K562 (cell line): Measurements from ENCODE around the gene CNIH3. TPM values are rescaled to one million over a fixed set of nuclear protein-coding genes. Genes with fewer than 3 reads are reported as not detected.

Source experiments
- ATAC-seq: fragments of 200-7000 bp; cut with Tn5 transposase; 3 replicates; pipeline ENCODE4 v1.9.1; 2020; ENCODE audit warnings: moderate library complexity
- BruUV-seq: library from RNA; stranded (reverse); fragments of 400-500 nt; replicated peaks from 2 replicates; lab custom pipeline; 2021; lab: Mats Ljungman, UMichigan
- CTCF ChIA-PET: fragments of 300-600 bp; formaldehyde crosslinking; extraction: SDS; loops from one replicate; lab custom pipeline; 2021; ENCODE audit warnings: low intra/inter-chr PET ratio; lab: Yijun Ruan, JAX
- POLR2A ChIA-PET: fragments of 300-600, 350-650 bp; sonication (Branson Sonifier 250); formaldehyde crosslinking; extraction: SDS; loops from one replicate; lab custom pipeline; 2021; ENCODE audit warnings: antibody characterized with exemption, inconsistent platforms; lab: Yijun Ruan, JAX
- DNase-seq, 4 experiments: peaks; one replicate each; pipeline versions ENCODE4 v3.0.0 to v3.0.0-alpha.2; 2011 to 2018; ENCODE audit warnings: low spot score in 3 of 4, mixed read lengths in 3 of 4; ENCODE audit errors: extremely low read depth in 1 of 4
- FAIRE-seq: peaks from 2 replicates; lab custom pipeline; 2011; peaks lifted over from hg19 to GRCh38; lab: Jason Lieb, UNC
- H2AFZ ChIP-seq: 2 replicates; pipeline ENCODE4 v1.6.0; 2011; ENCODE audit warnings: low read depth, low read length, control low read depth, inconsistent platforms
- H3K27ac ChIP-seq: fragments of 200-600 bp; 3 replicates; pipeline ENCODE4 v1.8.0; 2011; ENCODE audit warnings: low read depth, mild to moderate bottlenecking, control low read depth, inconsistent platforms, low read length, moderate library complexity, mixed read lengths; ENCODE audit errors: extremely low read depth
- H3K27me3 ChIP-seq, 2 experiments: fragments of 300-600 bp in 1 of 2; 2 replicates in 1 of 2; 3 replicates in 1 of 2; pipeline versions ENCODE4 v1.6.0 to v1.8.0; 2011; ENCODE audit warnings: inconsistent platforms in 2 of 2, low read length in 2 of 2, mild to moderate bottlenecking in 1 of 2, mixed read lengths in 1 of 2, moderate library complexity in 1 of 2; ENCODE audit not compliant: control insufficient read depth in 2 of 2, insufficient read depth in 2 of 2
- H3K36me3 ChIP-seq: fragments of 300-600 bp; 3 replicates; pipeline ENCODE4 v1.8.0; 2011; ENCODE audit warnings: mild to moderate bottlenecking, low read length, inconsistent platforms; ENCODE audit not compliant: control insufficient read depth, insufficient read depth
- H3K4me1 ChIP-seq, 2 experiments: fragments of 200-600 bp in 1 of 2; replicated peaks in 1 of 2; 2 replicates in 1 of 2; 3 replicates in 1 of 2; pipeline versions ENCODE4 v1.5.1 to v1.8.0; 2011; ENCODE audit warnings: inconsistent platforms in 2 of 2, low read length in 2 of 2, mild to moderate bottlenecking in 1 of 2, mixed read lengths in 1 of 2, moderate library complexity in 1 of 2; ENCODE audit not compliant: control insufficient read depth in 2 of 2, insufficient read depth in 2 of 2
- H3K4me2 ChIP-seq: 2 replicates; pipeline ENCODE4 v1.6.1; 2011; ENCODE audit warnings: low read length, control low read depth, inconsistent platforms, mixed read lengths; ENCODE audit not compliant: insufficient read depth
- H3K4me3 ChIP-seq: fragments of 200-600 bp; sonication (generic), shearing (Covaris generic); 2 replicates; pipeline ENCODE4 v1.5.1; 2016; ENCODE audit warnings: control low read depth, inconsistent platforms
- H3K79me2 ChIP-seq: fragments of 200-600 bp; 3 replicates; pipeline ENCODE4 v1.8.0; 2011; ENCODE audit warnings: low read length, inconsistent platforms; ENCODE audit not compliant: control insufficient read depth, insufficient read depth
- H3K9ac ChIP-seq, 2 experiments: 2 replicates each; pipeline versions ENCODE4 v1.6.0 to v1.6.1; 2011; ENCODE audit warnings: low read depth in 2 of 2, low read length in 2 of 2, control low read depth in 1 of 2, inconsistent platforms in 1 of 2, mild to moderate bottlenecking in 1 of 2, mixed read lengths in 1 of 2; ENCODE audit not compliant: insufficient read depth in 1 of 2
- H3K9me1 ChIP-seq: one replicate; pipeline ENCODE4 v1.6.0; 2011; ENCODE audit warnings: inconsistent platforms, mild to moderate bottlenecking, low read length, moderate library complexity; ENCODE audit not compliant: control insufficient read depth, insufficient read depth
- H3K9me3 ChIP-seq: replicated peaks from 2 replicates; pipeline ENCODE4 v1.5.1; 2011; ENCODE audit warnings: low read depth, low read length, inconsistent platforms; ENCODE audit not compliant: control insufficient read depth, insufficient read depth
- H4K20me1 ChIP-seq: replicated peaks from 2 replicates; pipeline ENCODE4 v1.6.1; 2011; ENCODE audit warnings: low read length, inconsistent platforms, mixed read lengths; ENCODE audit not compliant: control insufficient read depth, insufficient read depth
- HMG20A ChIP-seq: fragments of 450-650 bp; formaldehyde crosslinking; conservative IDR thresholded peaks from 2 replicates; pipeline ENCODE4 v1.4.0; 2020; ENCODE audit warnings: mild to moderate bottlenecking, mixed read lengths
- HNRNPUL1 ChIP-seq: fragments of 200-400 bp; formaldehyde crosslinking; IDR thresholded peaks from 2 replicates; pipeline ENCODE4 v1.6.1; 2017; ENCODE audit warnings: low read length
- ZNF232 ChIP-seq: sonication (generic); formaldehyde crosslinking; IDR thresholded peaks from 2 replicates; pipeline ENCODE4 v1.8.0; 2022; ENCODE audit warnings: mild to moderate bottlenecking, missing genetic modification reagents
- WGBS: fragments of 100-300 bp; shearing (Covaris generic); methylation state at CpG from one replicate; pipeline ENCODE4 v1.1.6; 2016; ENCODE audit warnings: low coverage, mixed read lengths; ENCODE audit not compliant: insufficient coverage; ENCODE audit errors: missing lambda C conversion rate; 5-methylcytosine and 5-hydroxymethylcytosine counted together
- in situ Hi-C: fragments of 300-500 bp; cut with MboI; formaldehyde crosslinking; loops from 4 replicates; pipeline ENCODE4 v1.15.0; 2018; ENCODE audit warnings: inconsistent platforms, mixed read lengths
- intact Hi-C: fragments of 100-400 bp; cut with micrococcal nuclease; formaldehyde crosslinking; loops from 2 replicates; pipeline ENCODE4 v1.14.2; 2022
- polyA plus RNA-seq, 8 experiments: library from polyadenylated mRNA; depleted of rRNA in 4 of 8; stranded (reverse) in 5 of 8; unstranded in 3 of 8; fragments of >200 nt; fragmentation: Nextera tagmentation in 2 of 8; fragmentation: Illumina TruSeq in 1 of 8; extraction: Ambion mirVana in 2 of 8; extraction: Trizol in 1 of 8; gene quantifications; 2 replicates each; pipeline versions ENCODE4 v1.2.1 to v1.2.3, GENCODE V29; 2011 to 2014; ENCODE audit warnings: inconsistent platforms in 1 of 8, missing spikeins in 1 of 8
- total RNA-seq, 7 experiments: library from RNA; depleted of rRNA in 6 of 7; stranded (reverse); fragments of >200 nt in 6 of 7; fragmentation: Illumina TruSeq in 2 of 7; extraction: Trizol in 2 of 7; gene quantifications; 2 replicates each; pipeline versions ENCODE4 v1.2.1 to v1.2.3, GENCODE V29; 2011 to 2021; ENCODE audit warnings: low replicate concordance in 1 of 7
- TF ChIP-seq, protein P1 (sequence below): fragments of 250-450 bp; sonication (Bioruptor Pico); IDR thresholded peaks from 2 replicates; pipeline ENCODE4 v1.8.0; 2021; ENCODE audit warnings: moderate library complexity, mild to moderate bottlenecking, inconsistent platforms
- TF ChIP-seq, protein P2 (sequence below): fragments of 250-450 bp; sonication (Bioruptor Pico); IDR thresholded peaks from 2 replicates; pipeline ENCODE4 v1.8.0; 2022; ENCODE audit warnings: inconsistent platforms
- TF ChIP-seq, protein P3 (sequence below): sonication (generic); formaldehyde crosslinking; IDR thresholded peaks from 2 replicates; pipeline ENCODE4 v1.8.1; 2023; ENCODE audit warnings: mild to moderate bottlenecking, missing genetic modification reagents
- TF ChIP-seq, protein P4 (sequence below): fragments of 450-650 bp; IDR thresholded peaks from 2 replicates; pipeline ENCODE4 v1.6.1; 2018; ENCODE audit not compliant: partially characterized antibody
- TF ChIP-seq, protein P5 (sequence below), 2 experiments: IDR thresholded peaks; 2 replicates each; pipeline ENCODE4 v1.6.1; 2011; ENCODE audit warnings: borderline replicate concordance in 1 of 2, control low read depth in 1 of 2, low read depth in 1 of 2, low read length in 1 of 2, mild to moderate bottlenecking in 1 of 2, mixed read lengths in 1 of 2, moderate library complexity in 1 of 2; ENCODE audit not compliant: insufficient read depth in 1 of 2, insufficient read length in 1 of 2, poor library complexity in 1 of 2, severe bottlenecking in 1 of 2; ENCODE audit errors: extremely low read depth in 1 of 2

The CNIH3 gene
- total and polyA plus RNA-seq, 9 of the 15 experiments (the other 6 are each of a cell fraction or from before 2014, with no cell fraction given), result 0.14 to 1.8 (median 0.79) TPM

DNA sequence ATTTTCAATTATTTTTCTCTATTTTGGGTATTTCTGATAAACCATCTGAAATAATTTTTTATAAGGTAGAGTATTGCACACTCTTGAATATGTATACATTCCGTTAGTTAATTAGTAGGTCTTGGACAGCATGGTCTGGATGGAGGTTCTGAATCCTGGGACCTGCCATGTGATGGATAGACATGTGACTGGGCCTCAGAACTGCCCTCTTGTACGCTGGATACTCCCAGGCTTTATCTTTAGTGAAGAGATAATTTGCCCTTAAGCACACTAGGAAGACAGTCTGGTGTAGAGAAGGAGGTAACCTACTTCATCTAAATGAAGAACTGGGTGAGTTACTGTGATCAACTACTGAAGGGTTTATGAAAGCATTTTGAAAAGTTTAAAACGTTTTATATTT lies 48.9 kb downstream of the CNIH3 start:
- no peak overlapping the region for H3K27ac ChIP-seq
- peaks cover 0 to 11% of the 10 kb centered on the region in 2 experiments; a peak in 2 of 5 replicates for H3K27me3 ChIP-seq
- 0% methylated on average over 3 of the region's 3 CpGs for WGBS
- H3K79me2 ChIP-seq, result no peaks in the 10 kb centered on the region
- no peak for ATAC-seq
- H3K9ac ChIP-seq, result no peak overlapping the region
- TF ChIP-seq, protein P1, sequence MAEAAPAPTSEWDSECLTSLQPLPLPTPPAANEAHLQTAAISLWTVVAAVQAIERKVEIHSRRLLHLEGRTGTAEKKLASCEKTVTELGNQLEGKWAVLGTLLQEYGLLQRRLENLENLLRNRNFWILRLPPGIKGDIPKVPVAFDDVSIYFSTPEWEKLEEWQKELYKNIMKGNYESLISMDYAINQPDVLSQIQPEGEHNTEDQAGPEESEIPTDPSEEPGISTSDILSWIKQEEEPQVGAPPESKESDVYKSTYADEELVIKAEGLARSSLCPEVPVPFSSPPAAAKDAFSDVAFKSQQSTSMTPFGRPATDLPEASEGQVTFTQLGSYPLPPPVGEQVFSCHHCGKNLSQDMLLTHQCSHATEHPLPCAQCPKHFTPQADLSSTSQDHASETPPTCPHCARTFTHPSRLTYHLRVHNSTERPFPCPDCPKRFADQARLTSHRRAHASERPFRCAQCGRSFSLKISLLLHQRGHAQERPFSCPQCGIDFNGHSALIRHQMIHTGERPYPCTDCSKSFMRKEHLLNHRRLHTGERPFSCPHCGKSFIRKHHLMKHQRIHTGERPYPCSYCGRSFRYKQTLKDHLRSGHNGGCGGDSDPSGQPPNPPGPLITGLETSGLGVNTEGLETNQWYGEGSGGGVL (CRISPR knock-in tag), result no peak
- TF ChIP-seq, protein P2, sequence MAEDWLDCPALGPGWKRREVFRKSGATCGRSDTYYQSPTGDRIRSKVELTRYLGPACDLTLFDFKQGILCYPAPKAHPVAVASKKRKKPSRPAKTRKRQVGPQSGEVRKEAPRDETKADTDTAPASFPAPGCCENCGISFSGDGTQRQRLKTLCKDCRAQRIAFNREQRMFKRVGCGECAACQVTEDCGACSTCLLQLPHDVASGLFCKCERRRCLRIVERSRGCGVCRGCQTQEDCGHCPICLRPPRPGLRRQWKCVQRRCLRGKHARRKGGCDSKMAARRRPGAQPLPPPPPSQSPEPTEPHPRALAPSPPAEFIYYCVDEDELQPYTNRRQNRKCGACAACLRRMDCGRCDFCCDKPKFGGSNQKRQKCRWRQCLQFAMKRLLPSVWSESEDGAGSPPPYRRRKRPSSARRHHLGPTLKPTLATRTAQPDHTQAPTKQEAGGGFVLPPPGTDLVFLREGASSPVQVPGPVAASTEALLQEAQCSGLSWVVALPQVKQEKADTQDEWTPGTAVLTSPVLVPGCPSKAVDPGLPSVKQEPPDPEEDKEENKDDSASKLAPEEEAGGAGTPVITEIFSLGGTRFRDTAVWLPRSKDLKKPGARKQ, result no peak
- TF ChIP-seq, protein P3, sequence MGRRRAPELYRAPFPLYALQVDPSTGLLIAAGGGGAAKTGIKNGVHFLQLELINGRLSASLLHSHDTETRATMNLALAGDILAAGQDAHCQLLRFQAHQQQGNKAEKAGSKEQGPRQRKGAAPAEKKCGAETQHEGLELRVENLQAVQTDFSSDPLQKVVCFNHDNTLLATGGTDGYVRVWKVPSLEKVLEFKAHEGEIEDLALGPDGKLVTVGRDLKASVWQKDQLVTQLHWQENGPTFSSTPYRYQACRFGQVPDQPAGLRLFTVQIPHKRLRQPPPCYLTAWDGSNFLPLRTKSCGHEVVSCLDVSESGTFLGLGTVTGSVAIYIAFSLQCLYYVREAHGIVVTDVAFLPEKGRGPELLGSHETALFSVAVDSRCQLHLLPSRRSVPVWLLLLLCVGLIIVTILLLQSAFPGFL (CRISPR knock-in tag), result no peak
- TF ChIP-seq ZNF232 (CRISPR knock-in tag), result no peak
- TF ChIP-seq, protein P4, sequence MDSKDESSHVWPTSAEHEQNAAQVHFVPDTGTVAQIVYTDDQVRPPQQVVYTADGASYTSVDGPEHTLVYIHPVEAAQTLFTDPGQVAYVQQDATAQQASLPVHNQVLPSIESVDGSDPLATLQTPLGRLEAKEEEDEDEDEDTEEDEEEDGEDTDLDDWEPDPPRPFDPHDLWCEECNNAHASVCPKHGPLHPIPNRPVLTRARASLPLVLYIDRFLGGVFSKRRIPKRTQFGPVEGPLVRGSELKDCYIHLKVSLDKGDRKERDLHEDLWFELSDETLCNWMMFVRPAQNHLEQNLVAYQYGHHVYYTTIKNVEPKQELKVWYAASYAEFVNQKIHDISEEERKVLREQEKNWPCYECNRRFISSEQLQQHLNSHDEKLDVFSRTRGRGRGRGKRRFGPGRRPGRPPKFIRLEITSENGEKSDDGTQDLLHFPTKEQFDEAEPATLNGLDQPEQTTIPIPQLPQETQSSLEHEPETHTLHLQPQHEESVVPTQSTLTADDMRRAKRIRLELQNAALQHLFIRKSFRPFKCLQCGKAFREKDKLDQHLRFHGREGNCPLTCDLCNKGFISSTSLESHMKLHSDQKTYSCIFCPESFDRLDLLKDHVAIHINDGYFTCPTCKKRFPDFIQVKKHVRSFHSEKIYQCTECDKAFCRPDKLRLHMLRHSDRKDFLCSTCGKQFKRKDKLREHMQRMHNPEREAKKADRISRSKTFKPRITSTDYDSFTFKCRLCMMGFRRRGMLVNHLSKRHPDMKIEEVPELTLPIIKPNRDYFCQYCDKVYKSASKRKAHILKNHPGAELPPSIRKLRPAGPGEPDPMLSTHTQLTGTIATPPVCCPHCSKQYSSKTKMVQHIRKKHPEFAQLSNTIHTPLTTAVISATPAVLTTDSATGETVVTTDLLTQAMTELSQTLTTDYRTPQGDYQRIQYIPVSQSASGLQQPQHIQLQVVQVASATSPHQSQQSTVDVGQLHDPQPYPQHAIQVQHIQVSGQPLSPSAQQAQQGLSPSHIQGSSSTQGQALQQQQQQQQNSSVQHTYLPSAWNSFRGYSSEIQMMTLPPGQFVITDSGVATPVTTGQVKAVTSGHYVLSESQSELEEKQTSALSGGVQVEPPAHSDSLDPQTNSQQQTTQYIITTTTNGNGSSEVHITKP, result no peak
- TF ChIP-seq, protein P5, sequence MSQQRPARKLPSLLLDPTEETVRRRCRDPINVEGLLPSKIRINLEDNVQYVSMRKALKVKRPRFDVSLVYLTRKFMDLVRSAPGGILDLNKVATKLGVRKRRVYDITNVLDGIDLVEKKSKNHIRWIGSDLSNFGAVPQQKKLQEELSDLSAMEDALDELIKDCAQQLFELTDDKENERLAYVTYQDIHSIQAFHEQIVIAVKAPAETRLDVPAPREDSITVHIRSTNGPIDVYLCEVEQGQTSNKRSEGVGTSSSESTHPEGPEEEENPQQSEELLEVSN (IDR thresholded peaks at IDR 0.05; ENCODE audit: borderline replicate concordance in 1 of 2, extremely low read depth in 1 of 2, insufficient read depth in 1 of 2, insufficient read length in 1 of 2, low read depth in 1 of 2, low read length in 1 of 2, poor library complexity in 1 of 2, severe bottlenecking in 1 of 2), result no peak
- no peak for TF ChIP-seq HMG20A (CRISPR knock-in tag)
- no peak for TF ChIP-seq HNRNPUL1
- in situ Hi-C loops (no loop called here), intact Hi-C loops (no loop called here)
- no peaks in the 10 kb centered on the region for H3K9me1 ChIP-seq
- no TSS peak for BruUV-seq
- no peaks in the 10 kb centered on the region for H3K36me3 ChIP-seq
- no peak for FAIRE-seq
- H4K20me1 ChIP-seq, result no peaks in the 10 kb centered on the region
- H3K4me2 ChIP-seq, result no peak overlapping the region
- no peaks in the 10 kb centered on the region for H3K9me3 ChIP-seq
- no peak for DNase-seq
- POLR2A ChIA-PET, result no interaction called here
- H3K4me3 ChIP-seq, result no peak overlapping the region
- H3K4me1 ChIP-seq, result no peaks in the 10 kb centered on the region
- CTCF ChIA-PET, result no interaction called here
- H2AFZ ChIP-seq, result no peak overlapping the region
